ENCODE measurements around the gene ARHGEF25. TPM values are rescaled to one million over a fixed set of nuclear protein-coding genes. Genes with fewer than 3 reads are reported as not detected.

Gene ARHGEF25
- total and polyA plus RNA-seq, 2 of the 4 experiments (the other 2 are of a cell fraction) = 6.3 to 17.9 TPM

GRCh38 chr12:57603815-57604453 is 7.3 kb upstream of the ARHGEF25 start:
- ATAC-seq (ENCODE audit: low read depth) = peak; percentile 19; the same call in 1 of the 2 replicates
- peaks cover 9 to 19% of the 10 kb centered on the region in 2 experiments for H3K79me1 ChIP-seq (ENCODE audit: low read depth in 1 of 2, low read length in 2 of 2)
- peak overlapping the region; percentile 85 for H3K9ac ChIP-seq (ENCODE audit: low read depth, low read length)
- peak overlapping the region; percentile 90 for H4K91ac ChIP-seq (ENCODE audit: insufficient read depth, low read depth, low read length)
- BruUV-seq (replicated peaks) = no TSS peak
- H2BK120ac ChIP-seq (ENCODE audit: low read depth, low read length) = peak overlapping the region; percentile 92; the same call in 1 of the 2 replicates
- peak; percentile 39 for DNase-seq
- H3K27ac ChIP-seq (ENCODE audit: insufficient read depth, low read length) = peak overlapping the region; percentile 85
- no peak overlapping the region for H2BK20ac ChIP-seq (ENCODE audit: low read depth, low read length)
- peak overlapping the region; percentile 45; the same call in 1 of the 2 replicates for H2AK5ac ChIP-seq (ENCODE audit: low read depth, low read length)
- peaks cover 20% of the 10 kb centered on the region for H3K36me3 ChIP-seq (ENCODE audit: control insufficient read depth, insufficient read depth, low read length)
- H4K5ac ChIP-seq (ENCODE audit: low read depth, low read length) = peak overlapping the region; percentile 100
- TF ChIP-seq, protein P1, sequence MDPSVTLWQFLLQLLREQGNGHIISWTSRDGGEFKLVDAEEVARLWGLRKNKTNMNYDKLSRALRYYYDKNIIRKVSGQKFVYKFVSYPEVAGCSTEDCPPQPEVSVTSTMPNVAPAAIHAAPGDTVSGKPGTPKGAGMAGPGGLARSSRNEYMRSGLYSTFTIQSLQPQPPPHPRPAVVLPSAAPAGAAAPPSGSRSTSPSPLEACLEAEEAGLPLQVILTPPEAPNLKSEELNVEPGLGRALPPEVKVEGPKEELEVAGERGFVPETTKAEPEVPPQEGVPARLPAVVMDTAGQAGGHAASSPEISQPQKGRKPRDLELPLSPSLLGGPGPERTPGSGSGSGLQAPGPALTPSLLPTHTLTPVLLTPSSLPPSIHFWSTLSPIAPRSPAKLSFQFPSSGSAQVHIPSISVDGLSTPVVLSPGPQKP (IDR thresholded peaks at IDR 0.05; ENCODE audit: borderline replicate concordance, low read depth, low read length) = no peak
- TF ChIP-seq MAZ (IDR thresholded peaks at IDR 0.05; ENCODE audit: borderline replicate concordance, low read depth, low read length) = no peak
- TF ChIP-seq CHD1 (IDR thresholded peaks at IDR 0.05; ENCODE audit: low read depth, low read length) = no peak
- TF ChIP-seq RFX5 (IDR thresholded peaks at IDR 0.05; ENCODE audit: low read depth, low read length) = no peak
- TF ChIP-seq BHLHE40 (IDR thresholded peaks at IDR 0.05; ENCODE audit: low read depth, low read length) = no peak
- no peak for TF ChIP-seq RCOR1 (IDR thresholded peaks at IDR 0.05; ENCODE audit: insufficient replicate concordance, low read length)
- no peak for TF ChIP-seq RAD21 (IDR thresholded peaks at IDR 0.05; ENCODE audit: low read length)
- no peak for TF ChIP-seq MXI1 (IDR thresholded peaks at IDR 0.05; ENCODE audit: borderline replicate concordance, low read depth, low read length)
- no peak for TF ChIP-seq MAFK (IDR thresholded peaks at IDR 0.05; ENCODE audit: low read depth, low read length)
- peak overlapping the region; percentile 99 for H2AFZ ChIP-seq (replicated peaks; ENCODE audit: low read length, poor library complexity)
- CTCF ChIA-PET = interaction anchor here (0.6 kb wide), 1 partner anchor 72 kb away, joined by 3 read pairs; no protein-coding TSS in a partner anchor
- no peak overlapping the region for H2BK5ac ChIP-seq (ENCODE audit: low read depth, low read length, poor library complexity, severe bottlenecking)
- peak overlapping the region; percentile 99 for H3K4me2 ChIP-seq (ENCODE audit: low read depth, low read length)
- H4K20me1 ChIP-seq (ENCODE audit: insufficient read depth, low read length) = no peaks in the 10 kb centered on the region
- no peak overlapping the region for H2BK15ac ChIP-seq (ENCODE audit: low read depth, low read length)
- peak overlapping the region; percentile 95 for H3K4ac ChIP-seq (ENCODE audit: low read depth, low read length)
- H3K9me1 ChIP-seq (ENCODE audit: insufficient read depth, low read length) = peaks cover 10% of the 10 kb centered on the region; the same call in 1 of the 2 replicates
- H4K8ac ChIP-seq (ENCODE audit: low read depth in 2 of 2, low read length in 2 of 2) = peak overlapping the region; percentile 75 to 100
- peak overlapping the region; percentile 99; the same call in 1 of the 2 replicates for H3K18ac ChIP-seq (ENCODE audit: low read depth, low read length)
- H3K23ac ChIP-seq (ENCODE audit: low read depth, low read length) = peak overlapping the region; percentile 99; the same call in 1 of the 2 replicates
- in situ Hi-C loops (cut with MboI; ENCODE audit: low sequenced_read_pairs) (no loop called here), intact Hi-C loops (cut with micrococcal nuclease) (no loop called here), dilution Hi-C loops (cut with HindIII; ENCODE audit: low sequenced_read_pairs, unreplicated experiment) (no loop called here)
- no peaks in the 10 kb centered on the region for H3K27me3 ChIP-seq (ENCODE audit: control insufficient read depth, insufficient read depth, low read length)
- WGBS, 2 experiments (ENCODE audit: extremely low coverage in 2 of 2, insufficient read length in 1 of 2) = no CpG with 5 or more reads among the region's 6 CpGs
- H3K56ac ChIP-seq (ENCODE audit: extremely low read depth, insufficient read depth, low read length) = no peak overlapping the region
- peak overlapping the region; percentile 99 for H3K14ac ChIP-seq (replicated peaks; ENCODE audit: low read depth, low read length)
- H3K4me3 ChIP-seq (ENCODE audit: insufficient read depth, low read depth, low read length) = peak overlapping the region; percentile 93
- H3K4me1 ChIP-seq (ENCODE audit: control insufficient read depth, insufficient read depth, low read length) = peaks cover 11% of the 10 kb centered on the region
- H3K9me3 ChIP-seq (ENCODE audit: control insufficient read depth, insufficient read depth, low read length) = no peaks in the 10 kb centered on the region
- peak overlapping the region; percentile 89 for H2AK9ac ChIP-seq (replicated peaks; ENCODE audit: low read depth, low read length, poor library complexity)
- POLR2A ChIA-PET (ENCODE audit: unreplicated experiment) = interaction anchor here (0.5 to 0.6 kb wide), 3 partner anchors 27 to 86 kb away, joined by 3 to 6 read pairs (median 5); no protein-coding TSS in a partner anchor

All from IMR-90 (cell line).